ENCODE measurements around the gene CALR3.

CALR3 gene

GRCh38 chr19:16531380-16531669, 35.4 kb upstream of the CALR3 start:
- no peak for DNase-seq (ENCODE audit: low read depth, low spot score)
- no peak overlapping the region for H3K4me3 ChIP-seq (ENCODE audit: low read depth, low read length)
- ChIA-PET POLR2A (no interaction called here), CTCF (no interaction called here)
- TF ChIP-seq, protein P1, sequence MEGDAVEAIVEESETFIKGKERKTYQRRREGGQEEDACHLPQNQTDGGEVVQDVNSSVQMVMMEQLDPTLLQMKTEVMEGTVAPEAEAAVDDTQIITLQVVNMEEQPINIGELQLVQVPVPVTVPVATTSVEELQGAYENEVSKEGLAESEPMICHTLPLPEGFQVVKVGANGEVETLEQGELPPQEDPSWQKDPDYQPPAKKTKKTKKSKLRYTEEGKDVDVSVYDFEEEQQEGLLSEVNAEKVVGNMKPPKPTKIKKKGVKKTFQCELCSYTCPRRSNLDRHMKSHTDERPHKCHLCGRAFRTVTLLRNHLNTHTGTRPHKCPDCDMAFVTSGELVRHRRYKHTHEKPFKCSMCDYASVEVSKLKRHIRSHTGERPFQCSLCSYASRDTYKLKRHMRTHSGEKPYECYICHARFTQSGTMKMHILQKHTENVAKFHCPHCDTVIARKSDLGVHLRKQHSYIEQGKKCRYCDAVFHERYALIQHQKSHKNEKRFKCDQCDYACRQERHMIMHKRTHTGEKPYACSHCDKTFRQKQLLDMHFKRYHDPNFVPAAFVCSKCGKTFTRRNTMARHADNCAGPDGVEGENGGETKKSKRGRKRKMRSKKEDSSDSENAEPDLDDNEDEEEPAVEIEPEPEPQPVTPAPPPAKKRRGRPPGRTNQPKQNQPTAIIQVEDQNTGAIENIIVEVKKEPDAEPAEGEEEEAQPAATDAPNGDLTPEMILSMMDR (IDR thresholded peaks at IDR 0.05; ENCODE audit: insufficient read depth, low read length, missing control alignments): no peak

DNA sequence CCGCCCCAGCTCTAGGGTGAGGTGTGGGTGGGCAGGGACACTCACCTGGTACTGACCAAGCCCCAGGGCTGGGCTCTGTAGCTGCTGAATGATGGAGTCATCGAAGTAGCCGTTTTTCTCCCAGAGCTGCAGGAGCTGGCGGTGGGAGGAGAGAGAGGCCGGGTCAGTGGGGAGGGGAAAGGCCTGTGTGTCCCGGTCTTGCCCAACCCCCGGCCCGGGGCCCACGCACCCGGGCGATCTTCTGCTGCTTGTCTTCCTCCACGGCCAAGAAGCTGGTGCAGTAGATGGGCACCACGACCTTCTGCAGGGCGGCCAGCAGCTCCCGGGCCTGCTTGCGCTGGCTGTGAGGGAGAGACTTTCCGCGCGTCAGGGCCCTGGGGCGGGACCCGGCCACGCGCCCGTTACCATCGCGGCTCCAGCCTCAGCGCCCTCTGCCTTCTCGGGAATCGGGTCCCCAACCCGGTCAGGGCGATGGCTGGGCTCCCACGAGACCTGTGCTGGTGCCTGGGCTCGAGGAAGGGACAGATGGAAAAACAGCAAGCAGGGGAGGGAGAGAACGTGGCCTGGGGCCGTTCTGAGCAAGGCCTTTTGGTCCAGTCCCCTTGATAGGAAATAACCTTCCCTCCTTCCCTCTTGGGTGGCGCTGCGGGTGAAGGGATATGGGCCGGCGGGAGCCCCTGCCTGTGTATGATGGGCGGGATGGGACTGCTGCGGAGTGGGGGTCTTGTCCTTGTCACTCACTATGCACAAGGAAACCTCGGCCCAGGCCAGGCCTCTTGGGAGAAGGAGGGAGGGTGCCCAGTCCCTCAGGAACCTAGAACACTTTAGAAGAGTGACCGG, 34.8 kb upstream of the CALR3 start:
- POLR2A ChIA-PET: no interaction called here
- CTCF ChIA-PET: no interaction called here
- no peak for DNase-seq (ENCODE audit: low read depth, low spot score)
- no peak overlapping the region for H3K4me3 ChIP-seq (ENCODE audit: low read depth, low read length)
- TF ChIP-seq, protein P1 (IDR thresholded peaks at IDR 0.05; ENCODE audit: insufficient read depth, low read length, missing control alignments): no peak

- ChIA-PET POLR2A (no interaction called here), CTCF (interaction anchor here (1.3 kb wide), 1 partner anchor 11 kb away, joined by 4 read pairs; no protein-coding TSS in a partner anchor)
- TF ChIP-seq, protein P1 (IDR thresholded peaks at IDR 0.05; ENCODE audit: insufficient read depth, low read length, missing control alignments): no peak
- no peak for DNase-seq (ENCODE audit: low read depth, low spot score)
- H3K4me3 ChIP-seq (ENCODE audit: low read depth, low read length): no peak overlapping the region
These were observed 33.6 kb upstream of the CALR3 start for GRCh38 chr19:16529466-16530144.

DNA sequence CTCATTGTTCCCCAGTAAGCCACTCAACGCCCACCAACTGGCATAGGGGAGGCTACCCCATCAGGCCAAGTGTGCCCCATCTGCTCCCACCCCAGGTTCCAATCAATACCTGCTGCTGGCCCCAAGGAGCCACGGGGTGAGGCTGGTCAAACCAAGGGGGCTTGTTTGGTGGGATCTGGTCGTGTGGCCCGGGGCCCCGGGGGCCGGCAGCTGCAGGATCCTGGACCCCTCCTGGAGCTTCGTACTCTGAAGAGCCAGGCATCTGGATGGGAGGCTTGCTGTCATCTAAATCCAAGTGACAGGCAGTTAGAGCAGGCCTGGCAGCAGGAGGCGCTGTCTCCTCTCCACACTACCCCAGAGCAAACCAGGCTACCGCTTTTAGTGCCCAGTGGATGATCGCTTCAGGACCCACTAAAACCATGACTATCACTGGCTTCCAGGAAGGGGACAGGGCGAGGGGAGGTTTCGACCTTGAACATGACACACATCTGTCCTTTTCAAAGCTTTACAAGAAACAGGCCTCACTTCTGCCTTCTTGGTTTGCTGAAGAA, 32.1 kb upstream of the CALR3 start:
- TF ChIP-seq, protein P1 (IDR thresholded peaks at IDR 0.05; ENCODE audit: insufficient read depth, low read length, missing control alignments): no peak
- ChIA-PET POLR2A (no interaction called here), CTCF (interaction anchor here (1.0 to 2.7 kb wide), 4 partner anchors 10 to 19 kb away, joined by 3 to 10 read pairs (median 4); no protein-coding TSS in a partner anchor)
- H3K4me3 ChIP-seq (ENCODE audit: low read depth, low read length): no peak overlapping the region
- no peak for DNase-seq (ENCODE audit: low read depth, low spot score)

GRCh38 chr19:16527334-16527935, 31.5 kb upstream of the CALR3 start:
- TF ChIP-seq, protein P1 (IDR thresholded peaks at IDR 0.05; ENCODE audit: insufficient read depth, low read length, missing control alignments): no peak
- CTCF ChIA-PET: interaction anchor here (1.0 to 2.7 kb wide), 4 partner anchors 10 to 18 kb away, joined by 3 to 10 read pairs (median 4); no protein-coding TSS in a partner anchor
- POLR2A ChIA-PET: no interaction called here
- no peak overlapping the region for H3K4me3 ChIP-seq (ENCODE audit: low read depth, low read length)
- no peak for DNase-seq (ENCODE audit: low read depth, low spot score)

All from AG04449 (cell line).